IPS-15b (cell line): Measurements from ENCODE around the gene FAM177A1.
"Not testable (repeated sequence)": the region's sequence is repeated elsewhere in the genome, so short reads cannot be mapped to it uniquely, and the experiment has no call there.

Experiments used
- H3K27me3 ChIP-seq: one replicate; pipeline ENCODE4 v1.6.1; 2013; ENCODE audit warnings: low read length; ENCODE audit not compliant: control insufficient read depth, insufficient read depth
- H3K36me3 ChIP-seq: one replicate; pipeline ENCODE4 v1.6.1; 2013; ENCODE audit warnings: low read length; ENCODE audit not compliant: control insufficient read depth, insufficient read depth
- H3K4me1 ChIP-seq: one replicate; pipeline ENCODE4 v1.6.1; 2013; ENCODE audit warnings: mild to moderate bottlenecking, low read length; ENCODE audit not compliant: control insufficient read depth, insufficient read depth
- H3K4me3 ChIP-seq: one replicate; pipeline ENCODE4 v1.5.1; 2013; ENCODE audit warnings: low read depth, low read length
- H3K9ac ChIP-seq: one replicate; pipeline ENCODE4 v1.6.1; 2013; ENCODE audit warnings: low read depth, mild to moderate bottlenecking, low read length
- H3K9me3 ChIP-seq: one replicate; pipeline ENCODE4 v1.6.1; 2013; ENCODE audit warnings: mild to moderate bottlenecking, low read length; ENCODE audit not compliant: control insufficient read depth, insufficient read depth

FAM177A1 gene

DNA sequence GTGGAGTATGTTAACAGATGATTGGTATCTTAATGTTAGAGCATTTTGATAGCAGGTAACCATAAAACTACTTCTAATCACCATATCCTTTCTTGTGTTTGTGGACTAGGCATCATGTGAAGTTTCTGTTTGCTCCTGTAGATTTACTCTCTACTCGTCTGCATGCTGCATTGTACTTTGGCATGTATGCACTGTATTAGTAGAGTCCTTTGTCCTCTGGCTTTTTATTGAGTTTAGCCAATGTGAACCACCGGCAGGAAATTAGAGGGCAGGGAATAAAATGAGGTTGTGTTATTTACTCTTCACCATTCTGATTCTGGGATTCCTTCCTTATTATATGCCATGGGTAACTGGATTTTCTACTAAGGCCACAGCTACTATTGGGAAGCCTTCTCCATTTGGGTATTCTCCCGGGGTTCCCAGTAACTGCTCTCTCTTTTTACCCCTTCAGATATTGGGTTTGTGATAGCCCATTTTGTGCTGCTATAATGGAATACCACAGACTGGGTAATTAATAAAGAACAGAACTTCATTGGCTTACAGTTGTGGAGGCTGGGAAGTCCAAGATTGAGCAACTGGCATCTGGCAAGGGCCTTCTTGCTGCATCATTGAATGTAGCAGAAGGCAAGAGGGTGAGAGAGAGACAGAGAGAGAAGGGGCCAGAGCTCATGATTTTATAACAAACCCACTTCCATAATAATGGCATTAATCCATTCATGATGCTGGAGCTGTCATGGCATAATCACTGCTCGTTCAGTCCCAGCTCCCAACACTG is 22.4 kb downstream of the FAM177A1 start:
- H3K4me3 ChIP-seq: no peak overlapping the region
- no peaks in the 10 kb centered on the region for H3K9me3 ChIP-seq
- H3K36me3 ChIP-seq: no peaks in the 10 kb centered on the region
- no peaks in the 10 kb centered on the region for H3K27me3 ChIP-seq
- H3K4me1 ChIP-seq: no peaks in the 10 kb centered on the region
- H3K9ac ChIP-seq: no peak overlapping the region

DNA sequence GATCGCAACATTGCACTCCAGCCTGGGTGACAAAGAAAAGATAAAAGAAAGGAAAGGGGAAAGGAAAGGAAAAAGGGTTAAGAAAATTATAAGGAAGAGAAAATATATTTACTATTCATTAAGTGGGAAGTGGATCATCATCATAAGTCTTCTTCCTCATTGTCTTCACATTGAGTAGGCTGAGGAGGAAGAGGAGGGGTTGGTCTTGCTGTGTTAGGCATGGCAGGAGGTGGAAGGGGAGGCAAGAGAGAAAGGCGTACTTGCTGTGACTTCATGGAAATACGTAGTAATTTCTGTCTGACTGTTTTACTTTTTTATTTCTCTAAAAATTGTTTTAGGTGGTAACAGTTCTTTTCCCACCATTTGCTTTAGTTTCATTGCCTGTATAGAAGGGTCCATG is 26.2 kb downstream of the FAM177A1 start:
- no peak overlapping the region for H3K9ac ChIP-seq
- no peaks in the 10 kb centered on the region for H3K27me3 ChIP-seq
- H3K4me1 ChIP-seq: no peaks in the 10 kb centered on the region
- no peaks in the 10 kb centered on the region for H3K36me3 ChIP-seq
- H3K4me3 ChIP-seq: no peak overlapping the region
- no peaks in the 10 kb centered on the region for H3K9me3 ChIP-seq

- Histone ChIP-seq H3K4me3 (no peak overlapping the region), H3K4me1 (no peaks in the 10 kb centered on the region), H3K9ac (no peak overlapping the region), H3K36me3 (no peaks in the 10 kb centered on the region), H3K27me3 (no peaks in the 10 kb centered on the region), H3K9me3 (no peaks in the 10 kb centered on the region)
Observed at GRCh38 chr14:35073486-35073885, 27.4 kb downstream of the FAM177A1 start.

DNA sequence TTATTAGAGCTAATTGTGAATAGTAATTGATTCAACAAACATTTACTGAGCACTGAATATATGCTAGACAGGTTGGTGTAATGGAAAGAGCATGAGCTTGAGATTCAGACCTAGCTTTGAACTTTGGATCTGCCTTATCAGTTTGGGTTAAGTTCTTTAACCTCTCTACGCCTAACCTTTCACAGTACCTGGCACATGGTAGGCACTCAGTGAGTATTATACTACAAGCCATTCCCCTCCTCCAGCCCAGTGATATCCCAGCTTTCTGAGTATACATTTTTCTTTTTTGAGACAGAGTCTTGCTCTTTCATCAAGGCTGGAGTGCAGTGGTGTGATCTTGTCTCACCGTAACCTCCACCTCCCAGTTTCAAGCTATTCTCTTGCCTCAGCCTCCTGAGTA is 32.0 kb downstream of the FAM177A1 start:
- no peak overlapping the region for H3K9ac ChIP-seq
- no peaks in the 10 kb centered on the region for H3K4me1 ChIP-seq
- H3K36me3 ChIP-seq: no peaks in the 10 kb centered on the region
- no peak overlapping the region for H3K4me3 ChIP-seq
- H3K9me3 ChIP-seq: no peaks in the 10 kb centered on the region
- no peaks in the 10 kb centered on the region for H3K27me3 ChIP-seq

DNA sequence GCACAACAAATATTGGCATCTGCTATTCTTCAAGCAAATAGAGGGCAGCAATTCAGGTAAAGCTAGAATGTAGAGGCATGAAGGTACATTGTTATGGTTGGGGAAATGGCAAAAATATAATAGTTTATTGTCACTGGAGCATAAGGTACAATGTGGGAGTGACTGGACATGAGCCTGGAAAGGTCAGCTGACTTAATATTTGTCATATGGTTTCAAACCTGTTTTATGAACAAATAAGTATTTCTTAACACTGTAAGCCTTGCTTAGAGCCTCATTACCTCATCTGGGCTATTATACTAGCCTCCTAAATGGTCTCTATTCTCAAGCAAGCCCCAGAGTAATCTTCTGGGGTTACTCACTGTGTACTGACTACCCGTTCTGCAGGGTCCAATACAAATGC is 33.7 kb downstream of the FAM177A1 start:
- no peak overlapping the region for H3K4me3 ChIP-seq
- H3K9me3 ChIP-seq: no peaks in the 10 kb centered on the region
- H3K36me3 ChIP-seq: no peaks in the 10 kb centered on the region
- no peaks in the 10 kb centered on the region for H3K27me3 ChIP-seq
- H3K9ac ChIP-seq: no peak overlapping the region
- H3K4me1 ChIP-seq: no peaks in the 10 kb centered on the region

- Histone ChIP-seq H3K27me3 (no peaks in the 10 kb centered on the region), H3K9ac (no peak overlapping the region), H3K9me3 (no peaks in the 10 kb centered on the region), H3K4me1 (no peaks in the 10 kb centered on the region), H3K4me3 (no peak overlapping the region), H3K36me3 (no peaks in the 10 kb centered on the region)
Observed at GRCh38 chr14:35083530-35084150, 37.6 kb downstream of the FAM177A1 start.

DNA sequence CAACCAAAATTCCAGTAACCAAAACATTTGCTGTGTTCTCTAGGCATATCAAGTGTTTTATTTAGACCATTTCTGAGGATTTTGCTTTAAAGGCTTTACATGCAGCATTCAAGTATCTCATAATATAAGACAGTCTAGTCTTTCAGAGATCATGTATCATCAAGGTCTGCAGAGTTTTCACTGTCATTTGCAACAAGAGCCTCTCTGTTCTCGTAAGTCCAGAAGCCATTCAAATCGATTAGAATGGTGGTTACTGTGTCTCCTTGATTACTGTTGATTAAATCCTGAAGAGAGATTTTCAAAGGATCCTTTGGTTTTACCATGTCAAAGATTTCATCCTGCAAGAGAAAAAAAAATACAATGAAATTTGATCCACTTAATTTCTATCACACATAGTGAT is 39.4 kb downstream of the FAM177A1 start:
- Histone ChIP-seq H3K27me3 (no peaks in the 10 kb centered on the region), H3K4me1 (no peaks in the 10 kb centered on the region), H3K9ac (no peak overlapping the region), H3K36me3 (no peaks in the 10 kb centered on the region), H3K9me3 (no peaks in the 10 kb centered on the region), H3K4me3 (no peak overlapping the region)

- Histone ChIP-seq H3K4me1 (no peaks in the 10 kb centered on the region), H3K9ac (no peak overlapping the region), H3K9me3 (no peaks in the 10 kb centered on the region), H3K36me3 (no peaks in the 10 kb centered on the region), H3K27me3 (no peaks in the 10 kb centered on the region), H3K4me3 (no peak overlapping the region)
Observed at GRCh38 chr14:35088514-35088913, 42.4 kb downstream of the FAM177A1 start.

DNA sequence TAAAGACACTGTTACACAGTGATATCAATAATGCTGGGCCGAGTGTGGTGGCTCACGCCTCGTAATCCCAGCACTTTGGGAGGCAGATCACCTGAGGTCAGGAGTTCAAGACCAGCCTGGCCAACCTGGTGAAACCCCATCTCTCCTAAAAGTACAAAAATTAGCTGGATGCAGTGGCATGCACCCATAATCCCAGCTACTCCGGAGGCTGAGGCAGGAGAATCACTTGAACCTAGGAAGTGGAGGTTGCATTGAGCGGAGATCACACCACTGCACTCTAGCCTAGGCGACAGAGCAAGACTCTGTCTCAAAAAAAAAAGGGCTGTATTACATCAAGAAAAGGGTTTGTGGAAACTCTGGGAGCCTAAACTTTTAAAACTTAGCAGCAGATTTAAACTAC is 48.6 kb downstream of the FAM177A1 start:
- not testable (repeated sequence) for H3K9ac ChIP-seq, H3K36me3 ChIP-seq, H3K9me3 ChIP-seq, H3K4me3 ChIP-seq, H3K27me3 ChIP-seq, H3K4me1 ChIP-seq

DNA sequence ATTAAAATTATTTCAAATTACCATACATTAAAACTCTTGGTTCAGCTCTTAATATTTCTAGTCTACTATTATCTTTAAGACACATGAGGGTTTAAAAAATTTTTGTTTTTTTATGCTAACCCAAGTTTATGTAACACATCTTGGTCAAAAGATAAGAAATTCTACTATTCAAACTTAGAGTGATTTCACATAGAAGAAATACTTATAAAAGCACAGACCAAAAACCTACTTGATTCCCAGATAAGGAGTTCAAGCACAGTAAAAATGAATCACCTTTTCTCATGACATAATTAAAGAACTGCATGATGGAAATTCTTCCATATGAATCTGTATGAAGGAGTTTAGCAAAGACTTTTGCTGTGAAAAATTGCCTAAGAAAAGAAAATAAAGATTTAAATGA is 61.8 kb downstream of the FAM177A1 start:
- Histone ChIP-seq H3K9me3 (no peaks in the 10 kb centered on the region), H3K36me3 (peaks cover 7% of the 10 kb centered on the region), H3K27me3 (no peaks in the 10 kb centered on the region)

DNA sequence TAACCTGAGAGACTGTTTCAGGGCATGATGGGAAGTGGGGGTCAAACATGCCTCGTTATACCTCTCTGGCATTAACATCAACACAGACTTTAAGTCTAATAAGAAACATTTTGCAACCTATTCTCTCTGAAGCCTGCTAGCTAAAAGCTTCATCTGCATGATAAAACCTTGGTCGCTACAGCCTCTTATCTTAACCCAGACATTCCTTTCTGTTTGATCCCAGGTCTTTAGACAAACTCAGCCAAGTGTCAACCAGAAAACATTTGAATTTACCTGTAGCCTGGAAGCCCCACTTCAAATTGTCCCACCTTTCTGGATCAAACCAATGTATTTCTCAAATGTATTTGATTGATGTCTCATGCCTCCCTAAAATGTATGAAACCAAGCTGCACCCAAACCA is 66.6 kb downstream of the FAM177A1 start:
- no peaks in the 10 kb centered on the region for H3K27me3 ChIP-seq

More for the DNA sequence above, 61.8 kb downstream of the FAM177A1 start:
- Histone ChIP-seq H3K4me3 (no peak overlapping the region), H3K9ac (no peak overlapping the region), H3K4me1 (peaks cover 3% of the 10 kb centered on the region)

DNA sequence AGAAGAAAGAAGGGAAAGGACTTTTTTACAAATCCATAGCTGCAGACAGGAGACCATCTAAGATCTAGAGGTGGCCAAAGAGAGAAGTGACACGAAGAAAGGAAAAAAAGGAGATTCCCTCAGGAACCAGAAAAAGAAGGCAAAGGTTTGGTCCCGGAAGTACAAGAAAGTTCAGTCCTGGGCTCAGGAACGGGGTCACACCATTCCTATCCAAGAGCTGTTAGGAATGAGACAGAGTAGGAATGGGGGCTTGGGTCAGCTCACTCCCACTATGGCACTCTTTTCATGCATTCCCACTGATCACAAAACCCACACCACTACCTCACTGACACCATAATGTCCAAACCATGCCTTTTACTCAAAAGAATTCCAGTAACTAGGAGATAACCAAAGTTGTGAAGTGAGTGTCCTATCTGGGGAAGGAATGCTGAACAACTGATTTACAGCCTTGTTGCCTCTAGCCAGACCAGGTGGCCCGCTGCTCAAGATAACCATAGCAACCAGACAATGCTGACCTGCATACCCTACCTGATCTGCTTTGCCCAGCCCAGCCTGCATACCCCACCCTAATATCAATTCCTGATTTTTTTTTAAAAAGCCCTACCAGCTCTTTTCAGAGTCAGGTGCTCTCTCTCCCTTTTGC is 67.4 kb downstream of the FAM177A1 start:
- H3K4me3 ChIP-seq: no peak overlapping the region
- H3K9ac ChIP-seq: no peak overlapping the region
- H3K36me3 ChIP-seq: peaks cover 7% of the 10 kb centered on the region
- H3K4me1 ChIP-seq: peaks cover 11% of the 10 kb centered on the region
- H3K27me3 ChIP-seq: no peaks in the 10 kb centered on the region
- H3K9me3 ChIP-seq: no peaks in the 10 kb centered on the region

More for the DNA sequence above, 66.6 kb downstream of the FAM177A1 start:
- H3K4me1 ChIP-seq: peaks cover 11% of the 10 kb centered on the region
- peaks cover 7% of the 10 kb centered on the region for H3K36me3 ChIP-seq
- H3K4me3 ChIP-seq: no peak overlapping the region
- H3K9ac ChIP-seq: no peak overlapping the region
- no peaks in the 10 kb centered on the region for H3K9me3 ChIP-seq
